DMS79 treated with DMSO at 0.1 percent for 48 hours (cell line): ENCODE data around the gene PFKFB3.
"Not testable (repeated sequence)": the region's sequence is repeated elsewhere in the genome, so short reads cannot be mapped to it uniquely, and the experiment has no call there.

Experiments used
- DNase-seq: peaks from one replicate; lab custom pipeline; 2025; lab: John Stamatoyannopoulos, UW

The PFKFB3 gene

DNA sequence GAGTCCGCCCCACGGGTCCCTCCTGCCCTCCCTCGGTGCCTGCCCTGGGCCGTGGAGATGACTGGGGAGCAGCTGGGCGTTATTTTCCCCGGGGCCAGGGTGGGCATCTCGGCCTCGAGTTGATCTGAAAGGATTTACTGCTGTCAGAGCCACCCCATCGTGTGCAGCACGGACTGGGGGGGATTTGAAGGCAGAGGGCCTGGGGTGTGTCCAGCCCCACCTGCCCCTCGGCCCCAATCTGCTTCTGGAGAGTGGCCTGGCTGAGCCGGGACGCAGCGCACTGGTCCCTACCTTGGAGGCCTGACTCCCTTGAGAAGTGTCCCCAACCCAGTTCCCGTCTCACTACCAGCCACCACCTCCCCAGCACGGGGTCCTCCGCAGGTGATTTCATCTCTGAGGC is 24.2 kb upstream of the PFKFB3 start:
- no peak for DNase-seq

- DNase-seq = no peak
Observed at GRCh38 chr10:6179078-6179477, 23.7 kb upstream of the PFKFB3 start.

DNA sequence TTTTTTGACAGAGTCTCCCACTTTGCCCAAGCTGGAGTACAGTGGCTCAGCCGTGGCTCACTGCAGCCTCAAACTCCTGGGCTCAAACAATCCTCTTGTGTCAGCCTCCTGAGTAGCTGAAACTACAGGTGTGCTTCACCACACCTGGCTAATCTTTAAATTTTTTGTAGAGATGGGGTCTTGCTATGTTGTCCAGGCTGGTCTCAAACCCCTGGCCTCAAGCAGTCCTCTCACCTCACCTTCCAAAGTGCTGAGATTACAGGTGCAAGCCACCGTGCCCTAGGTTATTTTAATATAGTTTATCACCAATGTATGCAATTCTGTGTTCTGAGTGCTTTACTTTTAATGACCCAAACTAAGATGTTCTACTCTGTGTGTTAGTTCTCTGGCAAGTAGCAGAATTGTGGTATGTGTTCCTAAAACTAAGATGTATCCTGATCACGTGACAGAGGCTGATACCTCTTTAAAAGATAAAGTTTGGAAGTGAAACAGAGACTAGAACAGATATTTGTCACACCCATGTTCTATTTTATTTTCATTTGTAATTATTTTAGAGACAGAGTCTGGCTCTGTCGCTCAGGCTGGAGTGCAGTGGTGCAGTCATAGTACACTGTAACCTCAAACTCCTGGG is 22.1 kb upstream of the PFKFB3 start:
- no peak for DNase-seq

DNA sequence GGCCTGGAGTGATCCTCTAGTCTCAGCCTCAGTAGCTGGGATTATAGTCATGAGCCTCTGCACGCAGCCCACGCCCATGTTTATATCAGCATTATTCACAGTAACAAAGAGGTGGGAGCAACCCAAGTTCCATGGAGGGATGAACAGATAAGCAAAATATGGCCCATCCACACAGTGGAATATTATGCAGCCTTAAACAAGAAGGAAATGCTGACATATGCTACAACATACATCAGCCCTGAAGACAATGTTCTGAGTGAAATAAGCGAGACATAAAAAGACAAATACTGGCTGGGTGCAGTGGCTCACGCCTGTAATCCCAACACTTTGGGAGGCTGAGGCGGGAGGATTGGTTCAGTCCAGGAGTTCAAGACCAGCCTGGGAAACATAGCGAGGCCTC is 21.5 kb upstream of the PFKFB3 start:
- no peak for DNase-seq

- DNase-seq = no peak
Observed at GRCh38 chr10:6182454-6183098, 20.2 kb upstream of the PFKFB3 start.

DNA sequence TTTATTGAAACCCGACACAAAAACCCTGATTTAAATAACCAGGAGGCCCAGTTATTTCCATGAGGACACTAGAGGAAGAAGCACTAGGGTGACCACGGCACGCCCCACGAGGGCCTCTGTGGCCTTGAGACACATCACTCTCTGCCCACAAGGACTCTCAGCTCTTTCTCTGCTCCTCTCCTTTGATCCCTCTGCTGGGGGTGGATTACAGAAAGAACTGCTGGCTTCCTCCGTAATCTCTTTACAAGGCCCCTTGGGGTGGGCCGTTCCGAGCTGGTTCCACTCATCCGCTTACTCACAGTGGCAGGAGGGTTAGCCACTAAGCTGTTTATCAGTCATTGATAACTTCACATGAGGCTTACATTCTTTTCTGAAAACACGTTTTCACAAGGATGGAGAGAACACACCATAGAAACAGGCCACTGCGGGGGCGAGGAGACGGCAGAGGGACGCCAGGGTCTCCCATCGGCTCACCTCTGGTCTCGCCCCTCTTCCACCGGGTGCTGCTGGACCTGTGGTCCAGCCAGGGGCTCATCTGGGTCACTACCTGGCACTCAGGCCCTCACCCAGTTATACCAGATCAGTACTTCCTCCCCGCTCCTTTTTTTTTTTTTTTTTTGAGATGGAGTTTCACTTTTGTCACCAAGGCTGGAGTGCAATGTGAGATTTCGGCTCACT is 17.6 kb upstream of the PFKFB3 start:
- DNase-seq = no peak

DNA sequence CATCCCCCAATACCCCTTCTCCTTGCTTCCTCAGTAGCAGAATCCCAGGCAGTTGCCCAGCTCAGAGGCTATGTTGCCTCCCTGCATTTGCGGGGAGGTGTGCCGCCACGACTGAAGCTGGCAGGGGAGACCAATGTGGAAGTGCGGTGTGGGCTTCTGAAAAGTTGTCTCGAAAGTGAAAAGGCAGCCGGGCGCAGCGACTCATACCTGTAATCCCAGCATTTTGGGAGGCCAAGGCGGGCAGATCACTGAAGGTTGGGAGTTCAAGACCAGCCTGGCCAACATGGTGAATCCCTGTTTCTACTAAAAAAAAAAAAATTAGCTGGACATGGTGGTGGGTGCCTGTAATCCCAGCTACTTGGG is 15.9 kb upstream of the PFKFB3 start:
- DNase-seq = no peak

- DNase-seq = no peak
Observed at GRCh38 chr10:6187278-6187677, 15.5 kb upstream of the PFKFB3 start.

- DNase-seq = not testable (repeated sequence)
Observed at GRCh38 chr10:6190033-6190432, 12.7 kb upstream of the PFKFB3 start.

- DNase-seq = no peak
Observed at GRCh38 chr10:6191147-6191546, 11.6 kb upstream of the PFKFB3 start.

DNA sequence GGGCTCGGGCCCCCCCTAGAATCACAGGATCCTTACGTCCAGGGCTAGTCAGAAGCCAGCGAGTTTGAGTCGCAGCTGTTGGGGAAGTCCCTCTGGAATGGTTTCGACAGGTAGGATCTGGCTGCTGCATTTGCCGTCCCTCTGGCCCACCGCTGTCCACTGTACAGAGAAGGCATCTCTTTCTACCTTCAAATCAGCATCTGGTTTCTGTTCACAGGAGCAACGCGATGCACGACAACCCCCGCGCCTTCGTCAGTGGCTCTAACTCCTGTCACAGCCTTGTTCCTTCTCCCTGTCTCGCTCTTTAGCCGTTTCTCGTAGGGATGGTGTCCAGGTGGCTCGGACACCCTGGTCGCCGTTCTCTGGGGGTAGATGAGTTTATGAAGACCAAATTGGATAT is 11.2 kb upstream of the PFKFB3 start:
- DNase-seq = no peak

DNA sequence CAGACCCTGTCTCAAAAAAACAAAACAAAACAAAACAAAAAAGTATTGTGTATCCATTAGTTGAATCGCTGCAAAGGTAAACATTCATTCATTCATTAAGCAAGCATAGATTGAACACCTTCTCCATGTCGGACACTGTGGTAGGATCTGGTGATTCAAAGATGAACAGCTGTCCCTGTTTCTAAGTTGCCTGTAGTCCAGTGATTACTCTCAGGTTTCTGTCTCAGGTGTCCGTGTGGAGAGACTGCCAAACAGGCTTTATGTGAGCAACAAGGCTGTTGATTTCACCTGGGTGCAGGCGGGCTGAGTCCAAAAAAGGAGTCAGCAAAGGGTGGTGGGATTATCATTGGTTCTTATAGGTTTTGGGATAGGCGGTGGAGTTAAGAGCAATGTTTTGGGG is 9.4 kb upstream of the PFKFB3 start:
- DNase-seq = not testable (repeated sequence)

GRCh38 chr10:6194311-6194710 is 8.4 kb upstream of the PFKFB3 start:
- no peak for DNase-seq

- no peak for DNase-seq
Observed at GRCh38 chr10:6195376-6195775, 7.4 kb upstream of the PFKFB3 start.

DNA sequence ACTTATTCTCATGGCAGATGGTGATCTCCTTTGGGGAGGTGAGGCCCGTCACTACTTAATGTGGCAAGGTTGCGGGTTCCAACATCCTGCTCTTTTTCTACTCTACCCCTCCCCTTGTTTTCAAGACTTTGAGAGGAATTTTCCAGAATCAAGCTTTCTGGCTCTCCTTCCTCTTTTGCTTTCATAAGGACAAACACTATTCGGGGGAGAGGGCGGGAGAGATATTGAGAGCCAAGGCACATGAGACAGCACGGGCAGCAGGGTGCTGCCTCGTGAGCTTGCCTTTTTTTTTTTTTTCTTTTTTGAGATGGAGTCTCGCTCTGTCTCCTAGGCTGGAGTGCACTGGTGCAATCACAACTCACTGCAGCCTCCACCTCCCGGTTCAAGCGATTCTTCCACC is 6.9 kb upstream of the PFKFB3 start:
- DNase-seq = no peak

- not testable (repeated sequence) for DNase-seq
Observed at GRCh38 chr10:6196524-6196923, 6.2 kb upstream of the PFKFB3 start.

- DNase-seq = no peak
Observed at GRCh38 chr10:6197321-6197720, 5.4 kb upstream of the PFKFB3 start.

GRCh38 chr10:6198171-6198570 is 4.6 kb upstream of the PFKFB3 start:
- no peak for DNase-seq

- DNase-seq = no peak
Observed at GRCh38 chr10:6199131-6199733, 3.5 kb upstream of the PFKFB3 start.

- no peak for DNase-seq
Observed at GRCh38 chr10:6200440-6200733, 2.3 kb upstream of the PFKFB3 start.

- no peak for DNase-seq
Observed at GRCh38 chr10:6200734-6201515, 1.8 kb upstream of the PFKFB3 start.

DNA sequence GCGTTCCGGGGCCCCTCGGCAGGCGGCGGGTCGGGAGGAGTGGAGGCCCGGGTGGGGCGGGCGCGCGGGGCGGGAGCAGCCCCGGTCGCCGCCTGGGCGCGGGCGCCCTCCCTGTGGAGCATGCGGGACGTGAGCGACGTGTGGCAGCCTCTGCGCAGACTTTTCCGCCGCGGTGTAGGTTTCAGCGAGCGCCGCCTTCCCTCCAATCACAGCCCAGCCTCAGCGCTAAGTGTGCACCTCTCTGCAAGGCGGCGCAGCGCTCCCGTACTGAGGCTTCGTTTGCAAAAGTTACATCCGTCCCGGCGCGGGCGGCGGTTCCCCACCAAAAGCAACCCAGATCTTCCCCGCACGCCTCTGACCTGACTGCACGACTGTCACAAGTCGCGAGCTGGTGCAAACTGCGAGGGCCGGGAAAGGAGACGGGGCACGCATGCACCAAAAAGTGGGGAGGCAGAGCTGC is 1.2 kb upstream of the PFKFB3 start:
- DNase-seq = peak; percentile 36
